Measurements from ENCODE around the gene GRID1.

Gene GRID1

DNA sequence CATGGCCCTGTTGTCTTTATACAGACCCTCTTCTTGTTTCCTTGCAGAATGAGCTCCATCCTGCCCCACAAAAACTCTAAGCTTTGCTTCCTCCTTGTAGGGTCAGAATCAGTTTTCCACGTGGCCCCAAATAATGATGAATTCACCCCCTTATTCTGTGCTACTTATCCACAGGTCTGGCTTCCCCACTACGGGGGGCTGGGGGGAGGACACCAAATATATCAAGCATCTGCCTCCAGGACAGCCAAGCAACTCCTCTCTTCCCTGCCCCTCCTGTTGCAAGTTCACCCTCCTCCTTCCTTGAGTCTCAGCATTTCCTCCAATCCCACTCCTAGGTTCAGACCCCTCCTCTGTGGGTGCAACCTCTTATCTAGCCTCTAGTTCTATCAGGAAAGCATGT, 743.3 kb downstream of the GRID1 start:
- H3K9ac ChIP-seq (ENCODE audit: low read length): no peak overlapping the region
- peaks cover 3% of the 10 kb centered on the region for H3K9me3 ChIP-seq (ENCODE audit: control insufficient read depth, low read length)
- peaks cover 7% of the 10 kb centered on the region for H3K27me3 ChIP-seq (replicated peaks; ENCODE audit: control insufficient read depth, insufficient read depth, low read length)
- H3K4me1 ChIP-seq (ENCODE audit: control insufficient read depth, insufficient read depth, low read length): no peaks in the 10 kb centered on the region
- DNase-seq (ENCODE audit: low read depth): no peak
- H3K4me3 ChIP-seq (ENCODE audit: low read length): no peak overlapping the region
- H3K36me3 ChIP-seq (ENCODE audit: control insufficient read depth, insufficient read depth, low read length, severe bottlenecking): no peaks in the 10 kb centered on the region

DNA sequence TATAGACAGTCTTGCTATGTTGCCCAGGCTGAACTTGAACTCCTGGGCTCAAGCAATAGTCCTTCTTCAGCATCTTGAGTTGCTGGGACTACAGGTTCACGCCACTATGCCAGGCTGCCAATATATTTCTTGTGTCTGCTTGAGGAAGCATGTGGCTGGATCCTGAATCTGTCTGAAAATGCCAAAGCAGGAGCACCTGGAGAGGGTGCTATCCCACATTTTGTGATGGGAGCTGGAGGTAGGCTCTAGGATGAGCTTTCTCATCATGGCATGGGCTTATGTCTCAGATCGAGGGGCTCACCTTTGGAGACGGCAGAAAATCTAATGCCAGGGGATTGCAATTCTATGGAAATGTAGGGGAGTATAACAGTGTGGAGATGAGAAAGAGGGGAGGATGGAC, 744.2 kb downstream of the GRID1 start:
- no peak overlapping the region for H3K9ac ChIP-seq (ENCODE audit: low read length)
- H3K36me3 ChIP-seq (ENCODE audit: control insufficient read depth, insufficient read depth, low read length, severe bottlenecking): no peaks in the 10 kb centered on the region
- no peaks in the 10 kb centered on the region for H3K4me1 ChIP-seq (ENCODE audit: control insufficient read depth, insufficient read depth, low read length)
- DNase-seq (ENCODE audit: low read depth): no peak
- peaks cover 7% of the 10 kb centered on the region for H3K27me3 ChIP-seq (replicated peaks; ENCODE audit: control insufficient read depth, insufficient read depth, low read length)
- H3K4me3 ChIP-seq (ENCODE audit: low read length): no peak overlapping the region
- peaks cover 3% of the 10 kb centered on the region for H3K9me3 ChIP-seq (ENCODE audit: control insufficient read depth, low read length)

DNA sequence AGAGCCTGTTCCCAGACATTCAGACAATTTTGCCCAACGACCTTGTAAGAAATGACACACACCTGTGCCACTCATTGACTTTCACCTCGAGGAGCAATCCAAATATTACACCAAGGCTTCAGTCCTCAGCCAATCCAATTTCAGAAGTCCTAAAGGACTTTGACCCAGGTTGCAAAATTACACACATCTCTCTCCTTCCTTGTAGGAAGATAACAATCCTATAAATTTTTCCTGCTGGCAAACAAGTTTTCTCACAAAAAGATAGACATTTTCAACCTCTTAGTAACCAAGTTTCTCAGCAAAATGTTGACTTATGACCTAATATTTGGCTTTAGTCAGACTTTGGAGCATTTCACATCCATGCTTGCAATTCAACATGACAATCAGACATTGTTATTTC, 745.0 kb downstream of the GRID1 start:
- Histone ChIP-seq H3K4me1 (ENCODE audit: control insufficient read depth, insufficient read depth, low read length) (no peaks in the 10 kb centered on the region), H3K9me3 (ENCODE audit: control insufficient read depth, low read length) (peaks cover 3% of the 10 kb centered on the region), H3K9ac (ENCODE audit: low read length) (no peak overlapping the region), H3K36me3 (ENCODE audit: control insufficient read depth, insufficient read depth, low read length, severe bottlenecking) (no peaks in the 10 kb centered on the region), H3K4me3 (ENCODE audit: low read length) (no peak overlapping the region), H3K27me3 (replicated peaks; ENCODE audit: control insufficient read depth, insufficient read depth, low read length) (peaks cover 7% of the 10 kb centered on the region)
- no peak for DNase-seq (ENCODE audit: low read depth)

DNA sequence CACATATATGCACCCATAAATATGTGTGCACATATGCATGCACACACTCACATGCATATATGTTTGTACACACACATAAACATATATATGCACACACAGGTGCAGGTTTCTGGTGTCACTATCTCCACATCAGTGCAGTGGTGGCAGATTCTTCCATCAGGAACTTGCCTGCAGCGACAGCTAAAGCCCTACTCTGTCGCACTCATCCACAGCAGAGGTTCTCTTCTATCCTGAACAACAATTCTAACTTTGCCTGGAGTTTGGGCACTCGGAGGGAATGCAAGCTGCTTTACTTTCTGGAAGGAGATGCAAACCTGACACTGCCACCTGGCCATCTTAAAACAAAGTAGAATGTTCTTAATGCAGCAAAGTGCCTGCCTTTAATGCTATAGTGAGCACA, 745.8 kb downstream of the GRID1 start:
- H3K4me3 ChIP-seq (ENCODE audit: low read length): no peak overlapping the region
- no peak for DNase-seq (ENCODE audit: low read depth)
- no peak overlapping the region for H3K9ac ChIP-seq (ENCODE audit: low read length)
- peaks cover 3% of the 10 kb centered on the region for H3K9me3 ChIP-seq (ENCODE audit: control insufficient read depth, low read length)
- no peaks in the 10 kb centered on the region for H3K4me1 ChIP-seq (ENCODE audit: control insufficient read depth, insufficient read depth, low read length)
- H3K27me3 ChIP-seq (replicated peaks; ENCODE audit: control insufficient read depth, insufficient read depth, low read length): peaks cover 7% of the 10 kb centered on the region
- H3K36me3 ChIP-seq (ENCODE audit: control insufficient read depth, insufficient read depth, low read length, severe bottlenecking): no peaks in the 10 kb centered on the region

DNA sequence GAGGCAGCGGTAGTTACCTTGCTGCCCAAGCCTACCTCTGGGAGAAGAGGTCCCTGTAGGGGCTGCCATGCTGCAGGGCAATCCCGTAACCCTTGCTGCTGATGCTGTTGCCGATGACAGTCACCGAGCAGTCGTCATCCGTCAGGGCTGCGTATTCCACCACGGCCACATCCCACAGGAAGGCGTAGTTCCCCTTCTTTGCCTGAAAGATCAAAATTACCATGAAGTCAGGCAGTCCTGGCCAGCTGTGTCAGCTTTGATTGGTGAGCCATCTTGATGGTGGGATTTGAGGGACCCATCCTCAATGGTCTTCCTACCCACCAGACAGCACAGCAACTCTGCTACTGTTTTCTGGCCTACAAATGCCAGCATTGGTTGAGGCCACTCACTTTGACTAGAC, 746.8 kb downstream of the GRID1 start:
- DNase-seq (ENCODE audit: low read depth): no peak
- peaks cover 3% of the 10 kb centered on the region for H3K9me3 ChIP-seq (ENCODE audit: control insufficient read depth, low read length)
- peaks cover 7% of the 10 kb centered on the region for H3K27me3 ChIP-seq (replicated peaks; ENCODE audit: control insufficient read depth, insufficient read depth, low read length)
- no peak overlapping the region for H3K9ac ChIP-seq (ENCODE audit: low read length)
- no peak overlapping the region for H3K4me3 ChIP-seq (ENCODE audit: low read length)
- no peaks in the 10 kb centered on the region for H3K36me3 ChIP-seq (ENCODE audit: control insufficient read depth, insufficient read depth, low read length, severe bottlenecking)
- H3K4me1 ChIP-seq (ENCODE audit: control insufficient read depth, insufficient read depth, low read length): no peaks in the 10 kb centered on the region

DNA sequence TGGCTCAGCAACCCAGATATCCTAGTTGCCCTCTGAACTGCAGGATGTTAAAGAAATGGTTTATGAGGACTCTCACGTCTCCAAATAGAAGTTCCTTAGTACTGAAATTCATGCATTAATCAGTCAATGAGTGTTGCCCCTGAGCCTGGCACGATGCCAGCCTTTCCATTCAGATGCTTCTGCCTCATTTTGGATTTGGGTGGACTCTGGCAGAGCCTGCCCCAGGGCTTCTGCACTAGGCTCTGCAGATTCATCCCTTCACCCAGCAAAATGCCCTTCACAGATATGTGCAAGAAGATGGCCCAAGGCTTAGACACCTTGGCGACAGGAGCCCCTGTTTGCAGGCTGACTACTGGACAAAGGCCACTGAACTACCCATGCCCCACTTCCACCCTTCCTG, 747.8 kb downstream of the GRID1 start:
- Histone ChIP-seq H3K4me3 (ENCODE audit: low read length) (no peak overlapping the region), H3K9me3 (ENCODE audit: control insufficient read depth, low read length) (peaks cover 3% of the 10 kb centered on the region), H3K9ac (ENCODE audit: low read length) (no peak overlapping the region), H3K4me1 (ENCODE audit: control insufficient read depth, insufficient read depth, low read length) (no peaks in the 10 kb centered on the region), H3K36me3 (ENCODE audit: control insufficient read depth, insufficient read depth, low read length, severe bottlenecking) (no peaks in the 10 kb centered on the region), H3K27me3 (replicated peaks; ENCODE audit: control insufficient read depth, insufficient read depth, low read length) (peaks cover 7% of the 10 kb centered on the region)
- no peak for DNase-seq (ENCODE audit: low read depth)

DNA sequence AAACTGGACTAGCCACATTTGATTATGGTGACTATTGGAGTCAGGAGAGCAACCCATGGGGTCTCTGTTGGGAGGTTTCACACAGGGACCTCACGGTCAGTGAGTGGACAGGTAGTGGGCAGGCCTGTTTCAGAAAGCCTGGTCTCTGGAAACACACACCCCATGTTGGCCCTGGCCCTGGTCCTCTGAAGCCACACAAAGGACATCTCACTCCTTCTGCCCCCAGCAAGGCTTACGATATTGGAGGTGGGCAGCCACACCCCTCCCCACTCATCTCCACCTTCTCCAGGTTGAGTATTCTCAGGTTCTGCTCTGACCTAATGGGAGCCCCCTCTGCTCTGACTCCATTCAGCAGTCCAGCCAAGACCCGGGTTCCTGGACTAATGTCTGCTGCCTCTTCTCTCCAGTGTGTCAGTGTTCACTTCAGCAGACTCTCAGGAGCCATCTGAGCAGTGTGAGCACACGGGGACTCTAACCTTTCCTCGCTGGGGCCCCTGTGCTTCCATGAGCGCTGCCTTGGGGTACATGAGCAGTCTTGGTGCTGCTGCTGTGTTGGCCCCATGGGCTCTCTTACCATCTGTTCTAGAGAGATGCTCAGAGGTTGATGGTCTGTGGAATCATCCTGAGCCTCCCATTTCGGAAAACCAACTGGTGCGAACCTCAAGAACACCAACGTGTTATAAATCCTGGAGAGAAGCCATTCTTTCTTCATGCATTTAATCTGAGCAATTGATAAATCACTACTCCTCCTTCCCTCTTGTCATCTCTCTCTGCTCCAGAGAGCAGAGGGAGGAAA, 748.6 kb downstream of the GRID1 start:
- no peak for DNase-seq (ENCODE audit: low read depth)

DNA sequence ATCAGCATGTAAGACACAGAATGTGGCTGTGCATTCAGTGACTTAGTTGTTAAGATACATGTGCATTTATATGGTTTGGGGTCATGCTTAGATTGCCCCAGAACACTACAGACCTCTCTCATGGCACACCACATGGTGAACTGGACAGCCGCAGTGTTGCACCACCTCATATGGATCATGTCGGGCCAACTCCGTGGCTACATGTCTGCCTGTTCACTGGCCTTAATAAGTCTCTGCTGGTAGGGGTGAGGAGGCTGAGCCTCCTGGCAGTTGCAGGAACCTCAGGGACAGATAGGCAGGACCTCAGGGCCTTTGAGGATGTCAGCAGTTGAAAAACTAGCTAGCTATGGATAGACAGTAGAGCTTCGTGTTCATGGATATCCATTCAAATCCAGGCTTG, 751.0 kb downstream of the GRID1 start:
- DNase-seq (ENCODE audit: low read depth): no peak
- H3K9ac ChIP-seq (ENCODE audit: low read length): no peak overlapping the region
- H3K4me1 ChIP-seq (ENCODE audit: control insufficient read depth, insufficient read depth, low read length): no peaks in the 10 kb centered on the region
- no peak overlapping the region for H3K4me3 ChIP-seq (ENCODE audit: low read length)
- no peaks in the 10 kb centered on the region for H3K36me3 ChIP-seq (ENCODE audit: control insufficient read depth, insufficient read depth, low read length, severe bottlenecking)
- H3K27me3 ChIP-seq (replicated peaks; ENCODE audit: control insufficient read depth, insufficient read depth, low read length): no peaks in the 10 kb centered on the region
- H3K9me3 ChIP-seq (ENCODE audit: control insufficient read depth, low read length): no peaks in the 10 kb centered on the region

More for the DNA sequence above, 748.6 kb downstream of the GRID1 start:
- Histone ChIP-seq H3K27me3 (replicated peaks; ENCODE audit: control insufficient read depth, insufficient read depth, low read length) (no peaks in the 10 kb centered on the region), H3K9ac (ENCODE audit: low read length) (no peak overlapping the region), H3K36me3 (ENCODE audit: control insufficient read depth, insufficient read depth, low read length, severe bottlenecking) (no peaks in the 10 kb centered on the region), H3K9me3 (ENCODE audit: control insufficient read depth, low read length) (no peaks in the 10 kb centered on the region), H3K4me3 (ENCODE audit: low read length) (no peak overlapping the region), H3K4me1 (ENCODE audit: control insufficient read depth, insufficient read depth, low read length) (no peaks in the 10 kb centered on the region)

DNA sequence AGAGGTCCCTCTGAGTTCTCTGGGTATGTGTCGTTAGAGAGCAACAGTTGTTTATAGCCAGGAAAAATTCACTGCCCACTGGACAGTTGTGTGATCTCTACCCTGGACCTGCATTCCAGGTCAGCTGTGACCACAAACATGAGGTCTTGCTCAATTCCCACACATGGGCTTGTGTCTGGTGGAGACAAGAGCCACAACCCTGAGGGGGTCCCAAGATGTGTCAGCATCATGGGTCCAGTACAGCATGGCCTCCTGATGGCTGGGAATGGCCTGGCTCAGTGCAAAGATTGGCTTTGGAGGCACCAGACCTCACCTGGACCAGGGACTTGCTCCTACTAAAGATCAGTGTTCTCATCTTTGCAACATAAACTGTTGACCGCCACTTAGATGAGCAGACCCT, 751.6 kb downstream of the GRID1 start:
- Histone ChIP-seq H3K36me3 (ENCODE audit: control insufficient read depth, insufficient read depth, low read length, severe bottlenecking) (no peaks in the 10 kb centered on the region), H3K27me3 (replicated peaks; ENCODE audit: control insufficient read depth, insufficient read depth, low read length) (no peaks in the 10 kb centered on the region), H3K9me3 (ENCODE audit: control insufficient read depth, low read length) (no peaks in the 10 kb centered on the region), H3K9ac (ENCODE audit: low read length) (no peak overlapping the region), H3K4me1 (ENCODE audit: control insufficient read depth, insufficient read depth, low read length) (no peaks in the 10 kb centered on the region), H3K4me3 (ENCODE audit: low read length) (no peak overlapping the region)
- DNase-seq (ENCODE audit: low read depth): no peak

DNA sequence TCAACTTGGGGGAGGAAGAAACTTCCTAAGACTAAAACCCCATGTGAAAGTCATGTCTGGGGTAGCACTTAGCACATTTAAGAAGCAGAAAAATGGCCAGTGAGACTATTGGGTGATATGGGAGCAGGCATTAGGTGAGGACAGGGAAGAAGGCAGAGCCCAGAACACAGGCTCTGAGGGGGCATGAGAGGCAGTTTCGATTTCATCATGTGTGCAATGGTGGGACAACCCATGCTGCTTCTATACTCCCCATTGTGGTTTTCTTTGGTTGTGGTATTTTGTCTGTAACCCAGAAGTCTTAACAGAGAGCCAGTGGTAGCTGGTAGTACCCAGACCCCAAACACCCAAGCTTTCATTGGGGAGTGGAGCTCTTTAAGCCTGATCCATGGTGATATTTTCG, 752.0 kb downstream of the GRID1 start:
- Histone ChIP-seq H3K9me3 (ENCODE audit: control insufficient read depth, low read length) (no peaks in the 10 kb centered on the region), H3K4me1 (ENCODE audit: control insufficient read depth, insufficient read depth, low read length) (no peaks in the 10 kb centered on the region), H3K9ac (ENCODE audit: low read length) (no peak overlapping the region), H3K27me3 (replicated peaks; ENCODE audit: control insufficient read depth, insufficient read depth, low read length) (no peaks in the 10 kb centered on the region), H3K4me3 (ENCODE audit: low read length) (no peak overlapping the region), H3K36me3 (ENCODE audit: control insufficient read depth, insufficient read depth, low read length, severe bottlenecking) (no peaks in the 10 kb centered on the region)
- DNase-seq (ENCODE audit: low read depth): no peak

DNA sequence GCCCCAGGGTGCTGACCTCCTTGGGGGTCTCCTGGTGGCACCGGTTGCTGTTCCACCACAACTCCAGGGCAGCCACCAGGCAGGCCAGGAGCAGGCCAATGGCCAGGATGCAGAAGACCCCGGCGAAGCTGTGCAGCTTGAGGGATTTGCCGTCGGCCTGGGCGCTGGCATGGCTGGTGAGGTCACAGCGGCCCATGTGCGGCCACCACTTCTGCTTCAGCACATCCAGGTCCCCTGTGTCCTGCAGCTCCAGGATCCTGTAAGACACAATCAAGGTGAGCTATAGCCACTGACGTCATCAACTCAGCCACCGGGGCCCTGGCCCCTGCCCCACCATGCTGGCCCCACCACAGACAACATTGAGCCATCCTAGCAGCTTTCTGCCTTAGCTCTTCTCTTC, 753.2 kb downstream of the GRID1 start:
- no peak overlapping the region for H3K9ac ChIP-seq (ENCODE audit: low read length)
- no peak for DNase-seq (ENCODE audit: low read depth)
- H3K4me1 ChIP-seq (ENCODE audit: control insufficient read depth, insufficient read depth, low read length): no peaks in the 10 kb centered on the region
- no peak overlapping the region for H3K4me3 ChIP-seq (ENCODE audit: low read length)
- H3K36me3 ChIP-seq (ENCODE audit: control insufficient read depth, insufficient read depth, low read length, severe bottlenecking): no peaks in the 10 kb centered on the region
- no peaks in the 10 kb centered on the region for H3K27me3 ChIP-seq (replicated peaks; ENCODE audit: control insufficient read depth, insufficient read depth, low read length)
- H3K9me3 ChIP-seq (ENCODE audit: control insufficient read depth, low read length): peaks cover 4% of the 10 kb centered on the region

DNA sequence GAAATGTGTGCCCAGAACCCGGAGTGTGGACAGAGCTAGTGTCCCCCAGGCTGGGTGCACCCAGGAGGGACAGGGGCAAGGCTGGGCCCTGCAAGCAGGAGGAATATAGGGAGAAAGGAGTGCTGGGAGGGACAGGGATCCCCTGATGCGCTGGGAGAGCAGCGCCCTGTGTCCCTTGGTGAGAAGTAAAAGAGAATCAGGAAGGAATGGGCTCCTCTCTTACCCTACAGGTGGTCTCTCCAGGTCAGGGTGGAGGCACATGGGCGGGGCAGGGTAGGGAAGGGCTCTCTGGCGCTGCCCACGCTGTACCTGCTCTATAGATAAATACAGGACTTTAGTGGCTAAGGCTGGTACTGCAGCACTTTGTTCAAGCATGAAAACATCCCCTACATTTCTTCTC, 753.8 kb downstream of the GRID1 start:
- H3K9ac ChIP-seq (ENCODE audit: low read length): no peak overlapping the region
- H3K4me1 ChIP-seq (ENCODE audit: control insufficient read depth, insufficient read depth, low read length): no peaks in the 10 kb centered on the region
- DNase-seq (ENCODE audit: low read depth): no peak

More for the DNA sequence above, 753.8 kb downstream of the GRID1 start:
- Histone ChIP-seq H3K36me3 (ENCODE audit: control insufficient read depth, insufficient read depth, low read length, severe bottlenecking) (no peaks in the 10 kb centered on the region), H3K27me3 (replicated peaks; ENCODE audit: control insufficient read depth, insufficient read depth, low read length) (no peaks in the 10 kb centered on the region), H3K4me3 (ENCODE audit: low read length) (no peak overlapping the region), H3K9me3 (ENCODE audit: control insufficient read depth, low read length) (peaks cover 7% of the 10 kb centered on the region)
